ENCODE measurements around the gene LIN7B. TPM values are rescaled to one million over a fixed set of nuclear protein-coding genes. Genes with fewer than 3 reads are reported as not detected.

The LIN7B gene
- total RNA-seq, 2 experiments from 2014 or later = 3.3 to 5.7 TPM

DNA sequence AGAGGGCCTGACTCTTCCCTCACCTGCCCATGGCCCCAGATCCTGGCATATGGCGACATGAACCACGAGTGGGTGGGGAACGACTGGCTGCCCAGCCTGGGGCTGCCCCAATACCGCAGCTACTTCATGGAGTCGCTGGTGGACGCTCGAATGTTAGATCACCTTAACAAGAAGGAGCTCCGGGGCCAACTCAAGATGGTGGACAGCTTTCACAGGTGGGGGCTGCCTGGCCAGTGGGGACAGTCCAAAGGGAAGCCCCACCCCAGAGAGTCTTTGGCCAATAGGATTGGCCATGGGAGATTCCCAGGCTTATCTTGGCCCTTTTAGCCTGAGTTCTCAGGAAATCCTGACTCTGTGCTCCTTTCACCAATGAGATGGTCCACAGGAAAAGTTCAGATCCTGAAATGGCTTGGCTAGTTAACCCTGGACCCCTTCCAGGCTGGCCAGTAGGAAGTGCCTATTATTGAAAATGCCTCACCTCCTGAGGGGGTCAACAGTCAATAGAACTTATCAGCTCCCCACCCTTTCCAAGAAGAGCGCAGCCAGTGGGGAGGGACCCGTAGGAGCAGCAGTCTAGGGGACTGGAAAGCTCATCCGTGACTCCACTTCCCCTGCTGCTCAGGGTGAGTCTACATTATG lies 34.0 kb downstream of the LIN7B start:
- DNase-seq = no peak

DNA sequence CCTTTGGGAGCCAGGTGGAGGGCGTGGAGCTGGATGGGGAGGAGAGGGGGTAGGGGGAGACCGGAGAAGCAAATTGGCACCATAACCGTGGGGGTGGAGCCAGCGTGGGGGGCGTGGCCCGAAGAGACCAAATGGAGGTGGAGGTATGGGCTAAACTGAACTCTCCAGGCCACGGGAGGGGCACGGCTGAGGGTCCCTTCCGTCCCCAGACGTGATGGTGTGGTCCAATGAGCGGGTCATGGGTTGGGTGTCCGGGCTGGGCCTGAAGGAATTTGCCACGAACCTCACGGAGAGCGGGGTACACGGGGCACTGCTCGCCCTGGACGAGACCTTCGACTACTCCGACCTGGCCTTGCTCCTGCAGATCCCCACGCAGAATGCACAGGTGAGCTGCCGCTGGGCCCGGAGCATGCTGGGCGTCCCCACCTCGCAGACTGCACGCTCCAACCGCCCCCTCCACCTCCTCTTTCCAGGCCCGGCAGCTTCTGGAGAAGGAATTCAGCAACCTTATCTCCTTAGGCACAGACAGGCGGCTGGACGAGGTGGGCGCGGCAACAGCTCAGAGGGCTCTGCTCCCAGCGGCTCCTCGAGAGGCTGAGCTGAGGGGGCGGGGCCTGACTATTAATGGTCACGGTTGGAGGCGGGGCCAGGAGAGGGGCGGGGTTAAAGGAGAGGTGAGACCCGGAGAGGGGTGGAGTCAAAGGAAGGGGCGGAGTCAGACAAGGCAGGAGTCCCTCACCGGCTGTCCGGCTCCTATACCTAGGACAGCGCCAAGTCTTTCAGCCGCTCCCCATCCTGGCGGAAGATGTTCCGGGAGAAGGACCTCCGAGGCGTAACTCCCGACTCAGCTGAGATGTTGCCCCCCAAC lies 34.8 kb downstream of the LIN7B start:
- ATAC-seq = peak; percentile 54
- Mint-ChIP-seq H3K27me3 (peaks cover 60% of the 10 kb centered on the region), H3K4me1 (peaks cover 32% of the 10 kb centered on the region), H3K4me3 (peak overlapping the region; percentile 28), H3K36me3 (no peaks in the 10 kb centered on the region), H3K27ac (no peak overlapping the region), H3K9me3 (ENCODE audit: low read depth) (no peaks in the 10 kb centered on the region)
- DNase-seq = peak; percentile 91
- CTCF ChIA-PET = interaction anchor here (0.8 to 3.6 kb wide), 5 partner anchors 22 to 156 kb away, joined by 3 to 20 read pairs (median 6); partner anchors contain the start of genes GYS1, LIN7B and RUVBL2

More for the DNA sequence above, 34.0 kb downstream of the LIN7B start:
- Mint-ChIP-seq H3K36me3 (no peaks in the 10 kb centered on the region), H3K27ac (no peak overlapping the region), H3K27me3 (peaks cover 55% of the 10 kb centered on the region), H3K4me1 (peaks cover 32% of the 10 kb centered on the region), H3K4me3 (no peak overlapping the region), H3K9me3 (ENCODE audit: low read depth) (no peaks in the 10 kb centered on the region)
- no peak for ATAC-seq
- CTCF ChIA-PET = interaction anchor here (0.8 to 3.6 kb wide), 8 partner anchors 21 to 155 kb away, joined by 3 to 20 read pairs (median 4); partner anchors contain the start of genes GYS1, LIN7B and RUVBL2

DNA sequence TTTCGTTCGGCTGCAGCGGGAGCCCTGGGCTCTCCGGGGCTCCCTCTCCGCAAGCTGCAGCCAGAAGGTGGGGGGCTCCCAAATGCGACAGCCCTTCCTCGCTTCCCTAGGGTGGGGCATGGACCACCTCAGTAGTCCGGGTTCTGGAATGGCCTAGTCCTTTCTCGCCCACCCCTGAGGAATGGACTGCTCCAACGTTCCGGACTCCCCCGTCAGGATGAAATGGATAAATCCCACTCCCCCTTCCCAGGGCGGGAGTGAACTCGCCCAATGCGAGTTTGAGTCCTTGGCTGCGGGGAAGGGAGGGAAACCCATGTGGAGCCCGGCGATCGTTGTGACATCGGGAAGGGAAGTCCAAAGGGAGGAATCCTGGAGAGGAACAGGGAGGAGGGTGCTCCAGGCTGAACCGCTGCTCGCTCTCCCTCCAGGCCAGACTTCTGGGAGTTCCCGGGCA lies 35.5 kb downstream of the LIN7B start:
- Mint-ChIP-seq H3K4me1 (peaks cover 32% of the 10 kb centered on the region), H3K27ac (no peak overlapping the region), H3K4me3 (peak overlapping the region; percentile 69), H3K9me3 (ENCODE audit: low read depth) (no peaks in the 10 kb centered on the region), H3K27me3 (peaks cover 67% of the 10 kb centered on the region), H3K36me3 (no peaks in the 10 kb centered on the region)
- DNase-seq = no peak
- CTCF ChIA-PET = interaction anchor here (1.3 to 3.6 kb wide), 3 partner anchors 35 to 52 kb away, joined by 4 to 20 read pairs (median 17); partner anchors contain the start of gene LIN7B
- ATAC-seq = no peak

DNA sequence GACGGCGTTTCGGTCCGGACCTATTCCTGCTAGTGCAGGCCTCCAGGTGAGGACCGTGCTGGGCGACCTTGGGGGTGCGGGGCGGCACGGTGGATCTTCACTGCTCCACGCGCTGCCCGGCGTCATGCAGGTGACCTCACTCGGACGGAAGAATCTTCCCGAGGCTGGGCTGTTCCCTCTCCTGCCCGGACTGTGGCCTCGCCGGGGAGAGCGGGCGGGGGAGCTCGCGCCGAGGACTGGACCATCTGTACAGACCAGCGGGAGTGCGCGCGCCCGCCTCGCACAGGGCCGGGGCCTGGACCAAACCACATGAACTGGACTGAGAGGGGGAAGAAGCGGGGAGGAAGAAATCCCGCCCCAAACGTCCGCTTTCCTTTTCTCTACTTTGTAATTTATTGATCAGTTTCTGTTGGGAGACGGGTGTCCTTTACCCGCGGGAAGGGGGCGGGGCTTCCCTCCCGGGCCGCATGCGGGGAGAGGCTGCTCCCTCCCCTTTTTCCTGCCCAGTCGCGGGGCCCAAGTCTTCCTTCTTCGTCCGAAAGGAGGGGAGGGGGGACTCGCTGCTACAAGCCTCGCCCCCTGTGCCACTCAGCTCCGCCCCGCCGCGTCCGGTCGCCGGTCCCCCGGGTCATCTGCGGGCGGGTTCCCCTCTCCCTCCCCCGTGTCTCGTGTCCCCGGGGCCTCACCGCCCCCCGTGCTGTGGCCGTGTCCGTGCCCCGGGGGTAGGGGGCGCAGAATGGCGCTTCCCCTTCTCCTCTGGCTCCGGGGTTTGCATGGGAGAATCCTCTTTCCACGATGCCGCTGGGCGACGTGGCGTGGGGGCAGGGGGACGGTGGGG lies 36.2 kb downstream of the LIN7B start:
- H3K4me3 Mint-ChIP-seq = peak overlapping the region; percentile 69
- ATAC-seq (peak; percentile 26), DNase-seq (peak; percentile 56)
- CTCF ChIA-PET = interaction anchor here (1.3 to 3.6 kb wide), 5 partner anchors 36 to 150 kb away, joined by 3 to 20 read pairs (median 10); partner anchors contain the start of gene LIN7B
- no peaks in the 10 kb centered on the region for H3K9me3 Mint-ChIP-seq (ENCODE audit: low read depth)
- H3K4me1 Mint-ChIP-seq = peaks cover 30% of the 10 kb centered on the region
- H3K27me3 Mint-ChIP-seq = peaks cover 69% of the 10 kb centered on the region
- no peaks in the 10 kb centered on the region for H3K36me3 Mint-ChIP-seq
- H3K27ac Mint-ChIP-seq = no peak overlapping the region

DNA sequence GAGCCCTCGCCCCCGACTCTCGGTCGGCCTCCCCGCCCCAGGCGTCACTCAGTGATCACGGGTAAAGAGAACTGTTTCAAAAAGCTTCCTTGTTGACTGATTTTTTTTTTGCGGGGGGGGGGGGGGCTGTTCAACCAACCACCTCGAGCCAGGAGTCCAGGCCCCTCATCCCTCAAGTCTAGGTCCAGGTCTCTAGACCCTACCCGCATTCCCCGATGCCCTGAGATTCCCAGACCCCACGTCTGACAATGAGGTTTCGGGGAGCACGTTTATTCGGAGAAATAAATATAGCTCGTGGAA lies 36.7 kb downstream of the LIN7B start:
- Mint-ChIP-seq H3K27ac (no peak overlapping the region), H3K9me3 (ENCODE audit: low read depth) (no peaks in the 10 kb centered on the region), H3K27me3 (peaks cover 69% of the 10 kb centered on the region), H3K4me3 (no peak overlapping the region), H3K36me3 (no peaks in the 10 kb centered on the region), H3K4me1 (peaks cover 25% of the 10 kb centered on the region)
- CTCF ChIA-PET = interaction anchor here (1.0 to 1.9 kb wide), 3 partner anchors 53 to 151 kb away, joined by 3 to 10 read pairs (median 4); no protein-coding TSS in a partner anchor
- DNase-seq (no peak), ATAC-seq (no peak)

DNA sequence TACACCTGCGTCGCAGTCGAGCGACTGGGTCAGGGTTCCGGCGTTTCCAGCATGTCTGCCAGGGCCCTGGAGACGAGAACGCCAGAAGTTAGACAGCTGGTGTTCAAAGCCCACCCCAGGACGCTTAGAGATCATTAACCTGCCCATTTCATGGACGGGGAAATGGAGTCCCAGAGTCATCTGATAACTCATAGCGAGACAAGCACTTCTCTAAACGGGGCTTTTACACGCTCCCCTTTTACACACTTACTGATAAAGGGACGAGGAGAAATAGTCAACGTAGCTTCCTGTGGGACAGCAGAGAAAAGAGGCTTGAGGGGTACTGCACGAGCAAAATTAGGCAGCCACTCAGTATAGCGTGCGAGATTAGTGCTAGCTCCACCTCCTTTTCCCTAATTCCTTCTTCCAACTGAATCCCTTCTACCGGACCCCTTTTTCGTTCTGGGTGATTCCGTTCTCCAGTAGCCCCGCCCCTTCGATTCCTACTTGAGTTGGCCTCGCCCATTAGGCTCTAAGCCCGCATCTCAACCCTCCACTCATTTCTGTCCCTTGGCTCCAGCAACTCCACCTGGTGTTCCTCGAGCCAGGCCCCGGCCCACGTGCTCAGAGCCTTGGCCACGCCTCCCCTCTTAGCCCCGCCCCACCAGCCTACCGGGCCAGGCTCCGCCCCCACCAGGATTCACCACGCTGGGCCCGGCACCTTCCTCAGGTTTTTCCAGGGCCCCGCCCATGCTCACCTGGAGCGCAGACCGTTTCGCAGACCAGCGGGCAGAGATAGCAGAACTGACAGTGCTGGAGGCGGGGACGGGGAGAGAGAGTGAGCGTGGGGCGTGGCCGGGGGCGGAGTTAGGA lies 37.3 kb downstream of the LIN7B start:
- CTCF ChIA-PET = interaction anchor here (1.0 to 1.9 kb wide), 4 partner anchors 52 to 151 kb away, joined by 3 to 10 read pairs (median 4); no protein-coding TSS in a partner anchor
- Mint-ChIP-seq H3K4me3 (no peak overlapping the region), H3K27ac (no peak overlapping the region), H3K27me3 (peaks cover 70% of the 10 kb centered on the region), H3K4me1 (peaks cover 24% of the 10 kb centered on the region), H3K9me3 (ENCODE audit: low read depth) (no peaks in the 10 kb centered on the region), H3K36me3 (no peaks in the 10 kb centered on the region)
- ATAC-seq (no peak), DNase-seq (no peak)

DNA sequence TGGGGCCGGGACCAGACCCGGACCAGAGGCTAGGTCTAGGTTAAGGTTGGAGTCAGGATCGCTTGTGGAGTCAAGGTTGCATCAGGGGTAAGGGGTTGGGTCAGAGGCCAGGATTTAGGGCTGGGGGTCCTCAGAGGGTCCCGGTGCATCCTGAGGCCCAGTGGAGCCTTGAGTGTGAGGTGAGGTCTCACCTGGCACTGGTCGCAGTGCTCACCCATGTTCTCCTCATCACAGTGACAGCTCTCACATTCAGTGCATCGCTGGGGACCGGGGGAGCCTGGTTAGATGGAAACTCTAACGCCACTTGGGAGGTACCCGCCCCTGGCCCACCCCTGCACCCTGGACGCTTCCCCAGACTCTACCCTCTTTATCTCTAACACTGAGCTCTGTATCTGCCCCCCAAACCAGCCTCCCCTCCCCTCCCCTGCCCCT lies 38.0 kb downstream of the LIN7B start:
- H3K27me3 Mint-ChIP-seq = peaks cover 65% of the 10 kb centered on the region
- H3K27ac Mint-ChIP-seq = no peak overlapping the region
- H3K9me3 Mint-ChIP-seq (ENCODE audit: low read depth) = no peaks in the 10 kb centered on the region
- ATAC-seq = no peak
- no peak for DNase-seq
- no peak overlapping the region for H3K4me3 Mint-ChIP-seq
- CTCF ChIA-PET = interaction anchor here (1.1 kb wide), 1 partner anchor 53 kb away, joined by 3 read pairs; no protein-coding TSS in a partner anchor
- no peaks in the 10 kb centered on the region for H3K36me3 Mint-ChIP-seq
- H3K4me1 Mint-ChIP-seq = peaks cover 24% of the 10 kb centered on the region

DNA sequence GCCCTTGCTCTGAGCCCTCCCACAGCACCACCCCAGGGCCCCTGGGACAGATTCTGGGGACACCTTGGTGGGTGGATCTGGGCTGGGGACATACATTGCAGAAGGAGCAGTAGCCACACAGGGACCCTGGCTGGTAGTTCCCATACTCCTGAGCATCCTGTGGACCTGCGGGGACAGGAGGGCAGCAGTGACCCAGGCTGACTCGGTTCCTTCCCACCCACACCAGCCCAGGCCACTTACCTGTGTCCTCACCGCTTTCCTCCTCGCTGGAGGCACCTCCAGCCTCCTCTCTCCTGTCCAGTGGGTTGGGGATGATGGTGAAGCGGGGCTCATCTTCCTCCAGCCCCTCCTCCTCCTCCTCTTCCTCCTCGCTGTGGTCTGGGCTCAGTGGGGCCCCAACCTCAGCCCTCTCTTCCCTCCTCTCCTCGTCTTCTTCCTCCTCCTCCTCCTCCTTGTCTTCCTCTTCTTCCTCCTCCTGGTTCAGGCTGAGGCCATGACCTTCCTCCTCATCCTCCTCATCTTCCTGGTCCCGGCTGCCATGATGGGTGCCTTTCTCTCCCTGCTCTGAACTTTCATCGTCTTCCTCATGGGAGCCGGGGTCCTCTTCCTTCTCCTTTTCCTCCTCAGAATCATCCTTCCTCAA lies 39.1 kb downstream of the LIN7B start:
- H3K4me1 Mint-ChIP-seq = peaks cover 25% of the 10 kb centered on the region
- no peak overlapping the region for H3K27ac Mint-ChIP-seq
- no peaks in the 10 kb centered on the region for H3K9me3 Mint-ChIP-seq (ENCODE audit: low read depth)
- no peak overlapping the region for H3K4me3 Mint-ChIP-seq
- CTCF ChIA-PET = no interaction called here
- H3K27me3 Mint-ChIP-seq = peaks cover 68% of the 10 kb centered on the region
- no peaks in the 10 kb centered on the region for H3K36me3 Mint-ChIP-seq
- ATAC-seq = no peak
- DNase-seq = no peak

DNA sequence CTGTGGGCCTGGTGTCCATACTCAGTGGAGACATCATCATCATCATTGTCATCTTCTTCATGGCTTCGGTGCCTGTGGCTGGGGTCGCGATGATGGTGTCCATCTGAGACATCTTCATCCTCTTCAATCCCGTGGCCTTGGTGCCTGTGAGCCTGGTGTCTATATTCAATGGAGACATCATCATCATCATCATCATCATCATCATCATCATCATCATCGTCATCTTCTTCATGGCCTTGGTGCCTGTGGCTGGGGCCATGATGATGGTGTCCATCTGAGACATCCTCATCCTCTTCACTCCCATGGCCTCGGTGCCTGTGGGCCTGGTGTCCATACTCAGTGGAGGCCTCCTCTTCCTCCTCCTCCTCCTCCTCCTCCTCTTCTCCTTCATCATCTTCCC lies 40.1 kb downstream of the LIN7B start:
- Mint-ChIP-seq H3K4me1 (peaks cover 22% of the 10 kb centered on the region), H3K9me3 (ENCODE audit: low read depth) (no peaks in the 10 kb centered on the region), H3K27me3 (peaks cover 63% of the 10 kb centered on the region), H3K4me3 (no peak overlapping the region), H3K36me3 (no peaks in the 10 kb centered on the region), H3K27ac (no peak overlapping the region)
- ATAC-seq (no peak), DNase-seq (no peak)
- CTCF ChIA-PET = no interaction called here

DNA sequence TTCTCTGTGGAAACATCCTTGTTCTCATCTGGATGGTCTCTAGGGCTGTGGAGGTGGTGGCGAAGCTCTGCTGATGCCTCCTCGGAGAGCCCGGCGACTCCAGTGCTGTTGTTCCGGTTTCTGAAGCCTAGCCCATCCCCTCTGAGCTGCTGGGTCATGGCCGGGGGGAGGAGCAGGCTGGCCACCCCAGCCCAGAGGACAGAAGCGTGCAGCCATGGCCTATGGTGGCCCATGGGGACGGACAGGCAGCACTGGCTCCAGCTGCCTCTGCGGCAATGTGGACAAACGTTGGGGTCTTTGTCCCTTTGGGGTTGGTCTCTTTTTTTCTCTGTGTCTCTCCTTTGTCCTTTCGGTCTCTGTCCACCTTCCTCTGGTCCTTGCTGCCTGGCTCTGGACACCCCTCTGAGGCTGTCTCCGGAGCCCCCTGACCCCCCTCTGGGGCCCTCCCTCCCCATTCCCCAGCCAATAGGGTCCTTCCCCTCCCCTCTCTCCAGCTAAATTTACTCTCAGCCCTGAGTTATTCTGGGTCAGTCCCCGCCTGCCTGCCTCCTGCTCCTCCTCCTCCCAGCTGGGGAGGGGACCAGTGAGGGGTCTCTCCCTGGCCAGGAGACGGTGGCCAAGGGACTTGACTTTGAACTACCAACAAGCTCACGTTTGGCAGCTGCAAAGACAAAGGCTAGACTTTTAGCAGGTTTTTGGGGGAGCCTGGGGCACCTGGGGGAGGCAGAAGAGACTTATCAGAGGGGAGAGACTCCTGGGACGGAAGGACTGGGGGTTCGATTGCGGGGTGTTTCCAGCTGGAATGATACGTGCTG lies 41.0 kb downstream of the LIN7B start, which contains the start of gene HRC:
TSS of gene HRC (minus strand) at position 392 of the 815 bp plus-strand sequence. CDS start at position 233, 159 bp downstream.
- ATAC-seq = no peak
- Mint-ChIP-seq H3K27ac (no peak within 1 kb of the TSS), H3K4me1 (peaks cover 12% of the 10 kb centered on the region), H3K27me3 (peaks cover 60% of the 10 kb centered on the region), H3K4me3 (no peak within 1 kb of the TSS), H3K9me3 (ENCODE audit: low read depth) (no peaks in the 10 kb centered on the region), H3K36me3 (no peaks in the 10 kb centered on the region)
- DNase-seq = no peak
- CTCF ChIA-PET = no interaction called here

DNA sequence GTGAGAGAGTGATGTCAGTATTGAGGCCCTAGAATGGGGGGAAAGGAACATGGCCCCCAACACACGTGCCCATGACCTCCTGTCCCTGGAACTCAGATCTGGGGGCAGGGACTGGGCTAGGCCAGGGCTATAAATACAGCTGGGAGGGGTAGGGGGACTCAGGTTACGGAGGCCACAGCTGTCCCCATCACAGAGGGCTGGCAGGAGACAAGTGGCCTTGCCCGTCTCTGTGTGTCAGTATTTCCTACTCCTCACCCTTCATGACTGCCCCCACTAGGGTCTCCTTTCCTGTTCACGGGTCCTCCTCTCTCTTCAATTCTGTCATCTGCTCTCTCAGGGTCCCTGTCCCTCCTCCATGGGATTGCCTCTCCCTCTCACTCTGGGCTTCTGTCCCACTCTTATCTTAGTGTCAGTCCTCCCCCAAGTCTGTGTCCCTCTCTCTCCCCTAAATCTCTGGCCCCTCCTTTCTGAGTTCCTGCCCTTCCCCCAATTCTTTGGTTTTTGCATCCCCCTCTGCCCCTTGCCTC lies 41.7 kb downstream of the LIN7B start:
- Mint-ChIP-seq H3K36me3 (no peaks in the 10 kb centered on the region), H3K9me3 (ENCODE audit: low read depth) (no peaks in the 10 kb centered on the region), H3K27me3 (peaks cover 63% of the 10 kb centered on the region), H3K4me3 (no peak overlapping the region), H3K4me1 (peaks cover 10% of the 10 kb centered on the region), H3K27ac (no peak overlapping the region)
- CTCF ChIA-PET = no interaction called here
- no peak for ATAC-seq
- DNase-seq = no peak

Measured in activated CD8-positive, alpha-beta memory T cell treated with anti-CD3 and anti-CD28 coated beads, Interleukin-2, amount 10 ng/mL, durations not matched to agents 7 days and 5 days (primary cell).